Activated T-helper 17 cell treated with anti-CD3 and anti-CD28 coated beads, Interleukin-2, amount 50 U/mL, for 72 hours (primary cell): ENCODE measurements around the gene HDAC3. TPM values are rescaled to one million over a fixed set of nuclear protein-coding genes. Genes with fewer than 3 reads are reported as not detected.
A peak's percentile ranks its signal among the peaks of the same experiment; 100 is the strongest.

Experiments
- ATAC-seq: fragments of 150-1000 bp; cut with Tn5 transposase; replicated peaks from 2 replicates; pipeline ENCODE4 v1.10.0; 2021; ENCODE audit warnings: mild to moderate bottlenecking, moderate library complexity
- H3K27ac Mint-ChIP-seq: one replicate; pipeline ENCODE4 v1.8.0; 2022; ENCODE audit warnings: mixed read lengths
- H3K27me3 Mint-ChIP-seq: one replicate; pipeline ENCODE4 v1.8.0; 2022; ENCODE audit warnings: mixed read lengths
- H3K36me3 Mint-ChIP-seq: one replicate; pipeline ENCODE4 v1.8.0; 2022; ENCODE audit warnings: low read depth, mild to moderate bottlenecking, mixed read lengths
- H3K4me1 Mint-ChIP-seq: one replicate; pipeline ENCODE4 v1.8.0; 2022; ENCODE audit warnings: mixed read lengths
- H3K4me3 Mint-ChIP-seq: one replicate; pipeline ENCODE4 v1.8.0; 2022; ENCODE audit warnings: mild to moderate bottlenecking, mixed read lengths
- H3K9me3 Mint-ChIP-seq: one replicate; pipeline ENCODE4 v1.8.0; 2022; ENCODE audit warnings: mixed read lengths
- total RNA-seq, 2 donors: library from RNA; stranded (reverse); gene quantifications; one replicate each; pipeline ENCODE4 v1.2.3, GENCODE V29; 2022

Gene HDAC3
- total RNA-seq, result 100 to 1,000 TPM; 123 to 174 TPM

DNA sequence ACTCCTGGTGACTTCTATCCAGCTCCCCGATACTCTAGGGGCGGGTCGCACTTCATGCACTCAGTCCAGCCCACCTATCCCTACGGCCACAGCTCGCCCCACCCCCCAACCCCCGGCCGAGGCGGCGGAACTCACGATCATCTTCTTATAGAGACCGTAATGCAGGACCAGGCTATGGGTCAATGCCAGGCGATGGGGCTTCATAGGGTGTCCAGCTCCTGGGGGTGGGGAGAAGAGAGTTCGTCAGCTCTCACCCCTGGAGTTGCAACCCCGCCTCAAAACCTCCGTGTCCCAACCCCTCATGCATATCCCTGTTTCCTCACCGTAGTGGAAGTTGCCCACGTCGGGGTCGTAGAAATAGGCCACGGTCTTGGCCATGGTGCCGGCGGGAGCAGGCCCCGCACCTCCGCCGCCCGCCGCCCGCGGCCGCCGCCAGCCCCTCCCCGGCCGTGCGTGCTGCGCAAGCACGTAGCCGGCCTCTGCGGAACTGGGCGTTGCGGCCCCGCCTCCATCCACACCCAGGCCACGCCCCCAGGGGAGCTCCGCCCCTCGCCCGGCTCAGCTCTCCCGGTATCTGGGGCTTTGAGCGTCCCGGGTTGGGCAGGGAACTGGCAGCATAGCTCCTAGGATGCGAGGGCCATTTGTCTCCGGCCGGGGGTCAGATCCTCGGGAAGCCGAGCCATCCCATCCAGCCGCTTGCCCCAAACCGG, at the start of gene HDAC3, which contains the start of gene RELL2:
TSS of gene HDAC3 (minus strand) at position 437 of the 710 bp plus-strand sequence. CDS start at position 378, 59 bp downstream.
TSS of gene RELL2 (plus strand) at position 585 of the 710 bp plus-strand sequence. CDS start 1,229 bp downstream, outside the sequence.
- ATAC-seq, result peak; percentile 88
- peak within 1 kb of the TSS; percentile 87 for H3K27ac Mint-ChIP-seq
- H3K36me3 Mint-ChIP-seq, result peaks cover 74% of the 10 kb centered on the region
- H3K27me3 Mint-ChIP-seq, result no peaks in the 10 kb centered on the region
- peak within 1 kb of the TSS; percentile 92 for H3K4me3 Mint-ChIP-seq
- peaks cover 44% of the 10 kb centered on the region for H3K4me1 Mint-ChIP-seq
- no peaks in the 10 kb centered on the region for H3K9me3 Mint-ChIP-seq

DNA sequence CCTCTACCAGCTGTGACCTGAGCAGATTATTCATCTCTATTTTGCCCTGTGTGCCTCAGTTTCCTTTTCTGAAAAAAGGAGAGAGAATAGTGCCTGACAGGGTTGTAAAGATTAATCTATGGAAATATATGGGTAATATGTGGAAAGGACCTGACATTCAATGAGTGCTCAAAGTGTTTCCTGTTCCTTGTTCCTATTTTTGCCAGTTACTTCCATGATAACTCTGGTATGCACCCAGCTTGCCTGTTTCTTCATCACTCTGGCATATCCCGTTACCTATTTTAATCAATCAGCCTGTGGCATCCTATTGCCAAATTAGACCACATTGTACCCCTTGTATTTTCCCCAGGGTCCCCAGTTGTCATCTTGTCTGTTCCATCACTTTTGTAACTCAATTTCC, 48.9 kb upstream of the HDAC3 start:
- peaks cover 3% of the 10 kb centered on the region for H3K27me3 Mint-ChIP-seq
- no peak overlapping the region for H3K4me3 Mint-ChIP-seq
- H3K27ac Mint-ChIP-seq, result peak overlapping the region; percentile 75
- H3K4me1 Mint-ChIP-seq, result peaks cover 12% of the 10 kb centered on the region
- no peaks in the 10 kb centered on the region for H3K36me3 Mint-ChIP-seq
- no peaks in the 10 kb centered on the region for H3K9me3 Mint-ChIP-seq
- ATAC-seq, result no peak

DNA sequence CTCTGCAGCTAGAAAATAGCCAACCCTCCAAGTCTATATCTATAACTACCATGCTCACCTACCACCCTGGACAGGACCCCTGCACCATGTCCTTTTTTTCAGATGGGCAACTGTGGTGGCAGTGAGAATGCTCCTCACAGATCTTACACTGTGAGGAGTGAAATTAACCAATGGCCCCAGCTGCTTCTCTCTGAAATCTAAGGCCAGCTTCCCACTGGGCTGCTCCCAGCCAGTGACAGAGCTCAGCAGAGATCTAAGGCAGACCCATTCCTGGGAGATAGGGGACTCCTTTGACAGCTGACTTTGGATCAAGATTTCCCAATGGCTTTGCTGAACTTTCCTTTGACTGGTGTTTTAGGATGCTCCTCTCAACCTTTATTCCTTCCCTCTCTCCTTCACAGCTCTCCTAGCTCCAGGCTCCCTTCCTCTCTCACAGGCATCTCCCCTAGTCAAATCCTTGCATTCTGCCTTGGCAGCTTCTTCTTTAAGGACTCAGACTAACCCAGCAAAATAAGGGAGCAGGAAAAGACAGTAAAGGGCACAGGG, 47.0 kb upstream of the HDAC3 start:
- ATAC-seq, result no peak
- H3K4me3 Mint-ChIP-seq, result peak overlapping the region; percentile 86
- peaks cover 3% of the 10 kb centered on the region for H3K27me3 Mint-ChIP-seq
- H3K36me3 Mint-ChIP-seq, result no peaks in the 10 kb centered on the region
- peaks cover 12% of the 10 kb centered on the region for H3K4me1 Mint-ChIP-seq
- H3K27ac Mint-ChIP-seq, result no peak overlapping the region
- H3K9me3 Mint-ChIP-seq, result no peaks in the 10 kb centered on the region

DNA sequence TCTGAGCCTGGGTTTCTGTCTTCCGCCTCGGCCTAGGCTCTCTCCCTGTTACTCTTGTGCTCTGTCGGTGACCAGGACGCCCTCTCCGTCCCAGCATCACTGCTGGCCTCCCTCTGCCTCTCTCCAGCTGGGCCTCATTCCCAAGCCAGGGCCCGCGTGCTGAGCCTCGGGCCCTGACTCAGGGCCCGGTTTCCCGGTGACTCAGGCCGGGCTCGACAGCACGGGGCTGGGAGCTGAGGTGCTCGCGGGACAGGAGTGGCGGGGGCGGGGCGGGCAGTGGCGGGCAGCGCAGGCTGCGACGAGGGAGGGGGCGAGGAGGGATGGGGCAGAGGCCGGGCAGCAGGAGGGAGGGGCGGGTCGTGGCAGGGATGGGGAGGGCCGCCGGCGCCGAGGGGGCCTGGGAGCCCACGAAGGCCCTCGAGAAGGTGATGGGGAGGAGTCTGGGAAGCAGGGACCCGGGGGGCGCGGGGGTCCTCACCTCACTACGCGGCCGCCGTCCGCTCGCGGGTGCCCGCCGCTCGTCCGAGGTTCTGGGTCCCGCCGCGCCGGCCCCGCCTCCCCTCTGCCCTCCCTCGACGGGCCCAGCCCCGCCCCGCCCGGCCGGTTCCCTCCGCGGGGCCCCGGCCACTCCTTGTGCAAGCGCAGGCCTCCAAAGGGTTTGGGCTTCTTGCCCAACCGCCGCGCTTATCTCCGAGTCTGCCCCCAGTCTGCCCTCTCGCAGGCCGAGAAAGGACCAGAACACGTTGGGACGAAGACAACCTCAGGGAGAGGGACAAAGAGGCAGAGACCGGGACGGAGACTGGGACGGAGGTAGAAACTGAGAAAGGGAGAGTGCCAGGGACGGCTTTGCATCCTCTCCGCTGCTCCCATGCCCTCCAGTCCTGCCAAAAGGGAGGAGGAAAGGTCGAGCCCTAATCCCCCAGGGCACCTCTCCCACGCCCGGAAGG, 45.3 kb upstream of the HDAC3 start, which contains the start of gene ARAP3:
TSS of gene ARAP3 (minus strand) at position 536 of the 947 bp plus-strand sequence. CDS start 1,744 bp downstream, outside the sequence.
- H3K4me3 Mint-ChIP-seq, result peak within 1 kb of the TSS; percentile 86
- H3K4me1 Mint-ChIP-seq, result peaks cover 12% of the 10 kb centered on the region
- H3K36me3 Mint-ChIP-seq, result no peaks in the 10 kb centered on the region
- peak; percentile 88 for ATAC-seq
- H3K27me3 Mint-ChIP-seq, result peaks cover 3% of the 10 kb centered on the region
- H3K27ac Mint-ChIP-seq, result peak within 1 kb of the TSS; percentile 87
- no peaks in the 10 kb centered on the region for H3K9me3 Mint-ChIP-seq

DNA sequence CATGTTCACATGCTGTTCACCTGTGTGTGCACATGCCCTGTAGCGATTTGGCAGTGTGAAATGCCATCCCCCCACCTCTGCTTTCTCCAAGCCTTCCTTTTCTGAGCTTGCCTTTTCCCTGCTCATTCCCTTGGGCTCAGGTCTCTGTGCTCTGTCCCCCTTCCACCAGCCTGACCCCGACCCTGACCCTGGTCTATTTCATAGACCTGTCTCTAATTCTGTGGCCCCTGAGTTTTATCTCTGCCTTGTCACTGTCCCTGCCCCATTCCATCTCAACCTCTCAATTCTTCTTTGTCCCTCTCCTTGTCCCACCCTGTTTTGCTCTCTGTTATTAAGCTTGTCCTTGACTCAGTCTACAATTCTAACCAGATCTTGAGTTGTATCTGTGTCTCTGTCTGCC, 44.6 kb upstream of the HDAC3 start:
- Mint-ChIP-seq H3K36me3 (no peaks in the 10 kb centered on the region), H3K4me1 (peaks cover 8% of the 10 kb centered on the region), H3K4me3 (peak overlapping the region; percentile 86), H3K9me3 (no peaks in the 10 kb centered on the region), H3K27me3 (no peaks in the 10 kb centered on the region), H3K27ac (peak overlapping the region; percentile 87)
- no peak for ATAC-seq

DNA sequence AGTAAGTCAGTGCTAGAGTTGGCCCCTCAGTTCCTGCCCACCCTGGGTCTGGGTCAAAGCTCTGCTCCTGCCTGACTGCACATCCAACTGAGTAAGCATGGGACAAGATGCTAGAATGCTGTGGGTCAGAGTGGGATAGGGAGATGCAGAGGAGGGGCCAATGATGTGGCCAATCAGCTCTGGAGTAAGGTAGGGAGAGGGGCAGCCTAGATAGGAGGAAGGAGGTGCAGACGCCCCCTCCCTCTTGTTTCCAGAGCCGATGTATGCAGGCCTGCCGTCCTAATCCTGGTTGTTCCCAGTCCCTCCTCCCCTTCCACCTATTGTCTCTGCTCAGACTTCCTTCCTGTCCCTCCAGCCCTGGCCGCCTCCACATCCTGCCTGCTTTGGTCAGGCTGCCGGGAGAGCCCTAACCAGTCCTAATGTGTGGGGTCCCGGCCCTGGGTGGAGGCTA, 44.1 kb upstream of the HDAC3 start:
- H3K4me1 Mint-ChIP-seq, result peaks cover 8% of the 10 kb centered on the region
- ATAC-seq, result no peak
- H3K4me3 Mint-ChIP-seq, result peak overlapping the region; percentile 86
- H3K9me3 Mint-ChIP-seq, result no peaks in the 10 kb centered on the region
- no peaks in the 10 kb centered on the region for H3K36me3 Mint-ChIP-seq
- H3K27ac Mint-ChIP-seq, result peak overlapping the region; percentile 87
- no peaks in the 10 kb centered on the region for H3K27me3 Mint-ChIP-seq

DNA sequence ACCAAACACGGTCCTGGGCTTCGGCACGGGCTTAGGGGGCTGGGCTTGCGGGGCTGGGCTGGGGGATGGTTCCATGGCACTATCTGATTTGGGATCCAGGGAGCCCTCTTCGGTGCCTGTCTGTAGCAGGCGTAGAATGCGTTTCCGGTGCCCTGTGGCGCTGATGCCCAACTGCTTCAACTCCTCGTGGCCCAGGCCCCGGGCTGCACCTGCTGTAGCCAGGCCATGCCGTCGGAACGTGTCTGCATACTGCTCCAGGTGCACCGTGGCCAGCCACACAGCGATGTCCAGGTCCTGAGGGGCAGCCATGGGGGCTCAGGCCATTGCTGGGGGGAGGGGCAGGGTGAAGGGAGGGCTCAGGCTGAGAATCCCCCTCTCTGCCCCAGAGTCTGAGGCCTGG, 43.5 kb upstream of the HDAC3 start:
- H3K4me1 Mint-ChIP-seq, result peaks cover 8% of the 10 kb centered on the region
- no peaks in the 10 kb centered on the region for H3K27me3 Mint-ChIP-seq
- no peak overlapping the region for H3K4me3 Mint-ChIP-seq
- no peak for ATAC-seq
- H3K36me3 Mint-ChIP-seq, result no peaks in the 10 kb centered on the region
- H3K27ac Mint-ChIP-seq, result no peak overlapping the region
- H3K9me3 Mint-ChIP-seq, result no peaks in the 10 kb centered on the region

DNA sequence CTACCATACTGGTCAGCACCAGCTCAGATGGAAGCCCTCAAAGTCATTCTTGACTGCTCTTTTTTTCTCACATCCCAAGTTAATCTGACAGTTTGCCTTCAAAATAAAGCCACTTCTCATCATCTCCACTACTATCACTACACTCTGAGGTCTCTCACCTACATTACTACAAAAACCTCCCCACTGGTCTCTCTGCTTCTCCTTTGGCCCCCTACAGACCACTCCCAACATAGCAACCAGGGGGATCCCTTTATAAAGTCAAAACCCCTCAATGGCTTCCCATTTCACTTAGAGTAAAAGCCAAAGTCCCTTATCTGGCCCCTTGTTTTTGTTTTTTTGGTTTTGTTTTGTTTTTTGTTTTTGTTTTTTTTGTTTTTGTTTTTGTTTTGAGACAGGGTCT, 40.8 kb upstream of the HDAC3 start:
- peaks cover 8% of the 10 kb centered on the region for H3K4me1 Mint-ChIP-seq
- no peak overlapping the region for H3K4me3 Mint-ChIP-seq
- H3K36me3 Mint-ChIP-seq, result no peaks in the 10 kb centered on the region
- ATAC-seq, result no peak
- no peaks in the 10 kb centered on the region for H3K9me3 Mint-ChIP-seq
- no peaks in the 10 kb centered on the region for H3K27me3 Mint-ChIP-seq
- no peak overlapping the region for H3K27ac Mint-ChIP-seq

DNA sequence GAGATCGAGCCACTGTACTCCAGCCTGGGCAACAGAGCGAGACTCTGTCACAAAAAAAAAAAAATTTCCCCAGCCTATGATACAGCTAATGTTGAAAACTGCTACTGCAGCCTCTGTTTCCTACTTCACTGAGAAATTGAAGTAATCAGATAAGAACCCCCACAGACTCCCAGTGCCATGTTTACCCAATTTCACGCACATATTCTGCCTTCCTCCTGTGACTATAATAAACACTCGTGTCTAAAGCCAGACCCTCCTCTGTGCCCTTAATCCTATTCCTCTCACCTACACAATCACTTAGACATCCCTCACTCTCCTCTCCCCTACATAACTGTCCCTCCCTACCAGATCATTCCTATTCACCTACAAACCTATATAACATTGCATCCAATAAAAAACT, 39.0 kb upstream of the HDAC3 start:
- Mint-ChIP-seq H3K9me3 (no peaks in the 10 kb centered on the region), H3K27me3 (no peaks in the 10 kb centered on the region), H3K36me3 (no peaks in the 10 kb centered on the region), H3K27ac (no peak overlapping the region), H3K4me3 (no peak overlapping the region), H3K4me1 (no peaks in the 10 kb centered on the region)
- no peak for ATAC-seq

DNA sequence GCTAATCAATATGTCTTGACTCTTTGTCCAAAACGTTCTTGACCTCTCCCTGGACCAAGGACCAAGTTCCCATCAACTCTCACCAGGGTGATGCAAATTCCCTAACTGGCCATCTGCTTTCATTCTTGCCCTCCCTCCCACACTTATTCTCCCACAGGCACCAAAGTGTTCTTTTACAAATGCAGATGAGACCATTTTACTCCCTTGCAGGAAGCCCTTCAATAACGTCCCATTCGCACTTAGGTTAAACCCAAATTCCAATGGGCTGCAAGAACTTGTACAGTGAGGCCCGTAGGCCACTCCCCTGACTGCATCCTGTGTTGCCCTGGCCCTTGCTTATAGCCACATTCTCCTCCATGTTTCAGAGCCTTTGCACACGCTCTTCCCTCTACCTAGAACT, 38.1 kb upstream of the HDAC3 start:
- H3K4me1 Mint-ChIP-seq, result no peaks in the 10 kb centered on the region
- H3K27me3 Mint-ChIP-seq, result no peaks in the 10 kb centered on the region
- H3K27ac Mint-ChIP-seq, result no peak overlapping the region
- no peak overlapping the region for H3K4me3 Mint-ChIP-seq
- H3K9me3 Mint-ChIP-seq, result no peaks in the 10 kb centered on the region
- H3K36me3 Mint-ChIP-seq, result no peaks in the 10 kb centered on the region
- no peak for ATAC-seq

DNA sequence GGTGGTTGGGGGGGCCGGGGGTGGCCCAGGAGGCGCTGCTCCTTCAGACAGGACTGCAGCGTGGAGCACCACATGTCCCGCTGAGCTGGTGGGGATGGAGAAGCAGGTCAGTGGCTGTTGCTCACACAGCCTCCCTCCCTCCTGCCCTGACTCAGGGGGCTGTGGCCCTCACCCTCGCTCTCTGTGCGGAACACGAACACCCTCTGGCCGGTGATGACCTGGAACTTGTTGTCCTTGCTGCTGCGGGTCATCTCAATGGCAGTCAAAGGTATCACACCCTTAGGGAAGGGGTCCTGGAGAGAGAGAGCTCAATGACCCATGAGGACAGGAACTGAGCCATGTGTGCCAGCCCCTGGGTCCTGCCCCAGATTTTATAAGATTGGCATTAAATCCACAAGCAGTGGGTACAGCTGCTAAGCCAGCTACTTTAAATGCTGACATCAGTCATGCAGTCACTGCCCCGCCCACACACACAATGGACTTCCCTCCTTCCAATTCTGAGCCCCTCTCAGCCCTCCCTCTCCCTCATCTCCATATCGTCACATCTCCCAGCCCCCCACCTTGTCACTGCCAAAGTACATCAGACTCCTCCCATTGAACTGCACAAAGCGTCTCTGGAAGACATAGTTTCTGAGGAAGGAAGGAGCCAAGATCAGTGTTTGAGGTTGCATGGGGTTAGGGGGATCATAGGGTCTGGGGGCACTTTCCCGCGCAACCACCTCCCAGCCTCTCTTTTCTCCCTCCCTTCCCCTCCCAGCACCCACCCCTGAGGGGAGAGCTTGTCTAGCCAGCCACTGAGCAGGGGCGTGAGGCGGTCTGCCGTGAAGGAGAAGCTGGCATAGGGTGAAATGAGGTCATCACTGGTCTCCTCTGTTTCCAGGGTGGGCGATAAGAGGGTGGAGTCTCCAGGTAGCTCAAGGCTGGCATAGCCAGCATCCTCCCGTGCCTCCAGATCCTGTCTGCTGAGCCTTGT, 36.5 kb upstream of the HDAC3 start:
- Mint-ChIP-seq H3K27me3 (no peaks in the 10 kb centered on the region), H3K9me3 (no peaks in the 10 kb centered on the region), H3K4me1 (no peaks in the 10 kb centered on the region), H3K4me3 (no peak overlapping the region), H3K36me3 (no peaks in the 10 kb centered on the region), H3K27ac (no peak overlapping the region)
- ATAC-seq, result no peak

DNA sequence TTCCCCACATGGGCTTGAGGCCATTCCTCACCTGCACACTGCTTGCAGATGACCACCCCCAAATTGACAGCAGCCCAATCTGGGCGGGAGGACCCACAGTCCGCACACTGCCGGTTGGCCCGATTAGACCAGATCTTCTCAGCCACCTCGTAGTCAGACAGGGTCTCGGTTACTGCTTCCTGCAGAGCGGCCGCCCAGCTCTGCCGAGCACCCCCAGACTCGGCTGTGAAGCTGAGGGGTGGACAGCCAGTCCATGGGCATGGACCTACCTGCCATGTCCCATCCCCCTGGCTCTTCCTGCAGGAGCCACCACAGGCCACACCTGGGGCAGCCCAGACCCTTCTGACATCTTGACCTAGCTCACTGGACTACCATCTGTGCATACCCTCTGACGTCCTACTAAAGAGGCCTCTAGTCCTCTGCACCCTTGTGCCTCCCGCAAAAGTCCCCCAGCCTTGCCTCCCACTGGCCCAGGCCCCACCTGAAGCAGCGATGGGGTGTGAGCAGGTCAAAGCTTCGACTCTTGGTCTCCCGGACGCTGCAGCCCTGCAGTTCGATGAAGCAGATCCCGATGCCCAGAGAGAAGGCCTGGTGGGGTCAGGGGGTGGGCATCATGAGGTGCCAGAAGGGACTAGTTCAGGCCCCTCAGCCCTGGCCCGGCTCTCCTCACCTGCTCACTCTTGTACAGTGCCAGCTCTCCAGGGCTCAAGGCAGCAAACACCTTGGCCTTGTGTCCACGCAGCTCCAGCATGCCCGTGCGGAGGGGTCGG, 35.6 kb upstream of the HDAC3 start:
- Mint-ChIP-seq H3K4me1 (no peaks in the 10 kb centered on the region), H3K4me3 (no peak overlapping the region), H3K36me3 (no peaks in the 10 kb centered on the region), H3K27ac (no peak overlapping the region), H3K27me3 (no peaks in the 10 kb centered on the region), H3K9me3 (no peaks in the 10 kb centered on the region)
- no peak for ATAC-seq

DNA sequence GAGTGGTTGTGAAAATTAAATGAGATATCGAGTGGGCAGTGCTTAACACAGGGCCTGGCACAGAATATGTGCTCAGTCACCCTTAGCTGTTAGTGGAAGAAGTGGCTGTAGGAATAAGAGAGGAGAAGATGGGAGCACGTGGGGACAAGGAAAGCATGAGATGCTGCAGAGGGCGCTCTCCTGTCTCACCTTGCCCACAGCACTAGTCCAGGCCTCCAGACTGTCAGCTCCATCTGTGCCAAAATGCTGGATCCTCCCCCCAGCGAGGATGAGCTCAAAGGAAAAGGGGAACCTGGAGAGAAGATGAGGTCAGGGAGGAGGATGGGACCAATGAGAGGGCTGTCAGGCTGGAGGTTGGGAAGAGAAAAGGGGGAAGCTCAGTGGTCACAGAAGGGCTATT, 32.9 kb upstream of the HDAC3 start:
- no peak for ATAC-seq
- H3K4me1 Mint-ChIP-seq, result peaks cover 4% of the 10 kb centered on the region
- no peak overlapping the region for H3K4me3 Mint-ChIP-seq
- H3K36me3 Mint-ChIP-seq, result no peaks in the 10 kb centered on the region
- H3K27me3 Mint-ChIP-seq, result no peaks in the 10 kb centered on the region
- peak overlapping the region; percentile 55 for H3K27ac Mint-ChIP-seq
- H3K9me3 Mint-ChIP-seq, result no peaks in the 10 kb centered on the region
